ENCODE measurements around the gene C1GALT1.
"Not testable (repeated sequence)": the region's sequence is repeated elsewhere in the genome, so short reads cannot be mapped to it uniquely, and the experiment has no call there.

The C1GALT1 gene

GRCh38 chr7:7239346-7239745 lies 57.0 kb downstream of the C1GALT1 start:
- no peak for DNase-seq

- no peak for DNase-seq
Measured at GRCh38 chr7:7242899-7243298, 60.6 kb downstream of the C1GALT1 start.

- DNase-seq: not testable (repeated sequence)
Measured at GRCh38 chr7:7245233-7245632, 62.9 kb downstream of the C1GALT1 start.

- DNase-seq: no peak
Measured at GRCh38 chr7:7246223-7246622, 63.9 kb downstream of the C1GALT1 start.

- DNase-seq: no peak
Measured at GRCh38 chr7:7247658-7248057, 65.3 kb downstream of the C1GALT1 start.

- DNase-seq: no peak
Measured at GRCh38 chr7:7249814-7250213, 67.5 kb downstream of the C1GALT1 start.

GRCh38 chr7:7251742-7252141 lies 69.4 kb downstream of the C1GALT1 start:
- no peak for DNase-seq

GRCh38 chr7:7254319-7254718 lies 72.0 kb downstream of the C1GALT1 start:
- no peak for DNase-seq

- no peak for DNase-seq
Measured at GRCh38 chr7:7254908-7255307, 72.6 kb downstream of the C1GALT1 start.

GRCh38 chr7:7256731-7257274 lies 74.5 kb downstream of the C1GALT1 start:
- no peak for DNase-seq

GRCh38 chr7:7257899-7258692 lies 75.8 kb downstream of the C1GALT1 start:
- DNase-seq: peak; percentile 32 to 58

- no peak for DNase-seq
Measured at GRCh38 chr7:7261863-7262262, 79.5 kb downstream of the C1GALT1 start.

- no peak for DNase-seq
Measured at GRCh38 chr7:7263297-7264230, 81.2 kb downstream of the C1GALT1 start.

GRCh38 chr7:7264306-7265040 lies 82.1 kb downstream of the C1GALT1 start:
- DNase-seq: no peak

- no peak for DNase-seq
Measured at GRCh38 chr7:7265081-7266075, 83.0 kb downstream of the C1GALT1 start.

GRCh38 chr7:7266257-7266881 lies 84.0 kb downstream of the C1GALT1 start:
- DNase-seq: no peak

- DNase-seq: no peak
Measured at GRCh38 chr7:7271094-7271874, 88.9 kb downstream of the C1GALT1 start.

- no peak for DNase-seq
Measured at GRCh38 chr7:7272294-7272693, 90.0 kb downstream of the C1GALT1 start.

GRCh38 chr7:7274782-7275181 lies 92.4 kb downstream of the C1GALT1 start:
- DNase-seq: no peak

- DNase-seq: no peak
Measured at GRCh38 chr7:7276161-7276560, 93.8 kb downstream of the C1GALT1 start.
